ENCODE measurements around the gene DHRS13.

DNA sequence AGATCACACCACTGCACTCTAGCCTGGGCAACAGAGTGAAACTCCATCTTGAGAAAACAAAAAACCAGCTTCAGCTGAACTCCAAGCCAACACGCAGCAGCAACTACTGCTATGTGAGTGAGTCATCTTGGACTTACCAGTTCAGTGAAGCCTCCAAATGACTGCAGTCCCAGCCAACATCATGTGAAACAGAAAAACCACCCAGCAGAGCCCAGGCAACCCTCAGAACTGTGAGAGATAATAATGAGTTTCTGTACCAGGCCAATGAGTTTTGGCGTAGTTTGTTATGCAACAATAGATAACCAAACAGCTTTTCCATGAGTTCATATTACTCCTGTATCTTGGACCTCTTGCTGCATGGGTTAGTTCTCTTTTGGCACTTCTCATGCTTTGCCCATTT, 25.2 kb upstream of the DHRS13 start:
- TF ChIP-seq, protein P1, sequence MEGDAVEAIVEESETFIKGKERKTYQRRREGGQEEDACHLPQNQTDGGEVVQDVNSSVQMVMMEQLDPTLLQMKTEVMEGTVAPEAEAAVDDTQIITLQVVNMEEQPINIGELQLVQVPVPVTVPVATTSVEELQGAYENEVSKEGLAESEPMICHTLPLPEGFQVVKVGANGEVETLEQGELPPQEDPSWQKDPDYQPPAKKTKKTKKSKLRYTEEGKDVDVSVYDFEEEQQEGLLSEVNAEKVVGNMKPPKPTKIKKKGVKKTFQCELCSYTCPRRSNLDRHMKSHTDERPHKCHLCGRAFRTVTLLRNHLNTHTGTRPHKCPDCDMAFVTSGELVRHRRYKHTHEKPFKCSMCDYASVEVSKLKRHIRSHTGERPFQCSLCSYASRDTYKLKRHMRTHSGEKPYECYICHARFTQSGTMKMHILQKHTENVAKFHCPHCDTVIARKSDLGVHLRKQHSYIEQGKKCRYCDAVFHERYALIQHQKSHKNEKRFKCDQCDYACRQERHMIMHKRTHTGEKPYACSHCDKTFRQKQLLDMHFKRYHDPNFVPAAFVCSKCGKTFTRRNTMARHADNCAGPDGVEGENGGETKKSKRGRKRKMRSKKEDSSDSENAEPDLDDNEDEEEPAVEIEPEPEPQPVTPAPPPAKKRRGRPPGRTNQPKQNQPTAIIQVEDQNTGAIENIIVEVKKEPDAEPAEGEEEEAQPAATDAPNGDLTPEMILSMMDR (IDR thresholded peaks at IDR 0.05): no peak
- TF ChIP-seq EZH2 (IDR thresholded peaks at IDR 0.05; ENCODE audit: borderline replicate concordance, insufficient read depth, low read depth, low read length, poor library complexity, severe bottlenecking): no peak
